ENCODE results near the gene SSR1. TPM values are rescaled to one million over a fixed set of nuclear protein-coding genes. Genes with fewer than 3 reads are reported as not detected.

Gene SSR1
- total and polyA plus RNA-seq, 9 of the 15 experiments (the other 6 are each of a cell fraction or from before 2014, with no cell fraction given), result 87.7 to 220 (median 144) TPM

- no peak for TF ChIP-seq ZNF57 (CRISPR knock-in tag; IDR thresholded peaks at IDR 0.05)
- TF ChIP-seq HOXB6 (CRISPR knock-in tag; IDR thresholded peaks at IDR 0.05; ENCODE audit: borderline replicate concordance), result no peak
- TF ChIP-seq STAT5A (IDR thresholded peaks at IDR 0.05; ENCODE audit: borderline replicate concordance, low read length), result no peak
- no peak for TF ChIP-seq E2F5 (CRISPR knock-in tag; IDR thresholded peaks at IDR 0.05)
- TF ChIP-seq GTF2A2 (tag; IDR thresholded peaks at IDR 0.05), result no peak
- no peak for TF ChIP-seq BCLAF1 (IDR thresholded peaks at IDR 0.05; ENCODE audit: borderline replicate concordance in 1 of 2, control insufficient read depth in 1 of 2, low read depth in 2 of 2, low read length in 1 of 2)
- peak; percentile 81 to 85 for TF ChIP-seq NRF1 (conservative IDR thresholded peaks at IDR 0.05 in 1 of 2, IDR thresholded peaks at IDR 0.05 in 1 of 2)
- TF ChIP-seq RBBP5 (IDR thresholded peaks at IDR 0.05; ENCODE audit: borderline replicate concordance, insufficient read depth, low read length, poor library complexity, severe bottlenecking), result no peak
- TF ChIP-seq BMI1 (IDR thresholded peaks at IDR 0.05; ENCODE audit: low read length), result no peak
- no peak for TF ChIP-seq TSC22D4 (tag; IDR thresholded peaks at IDR 0.05)
- no peak for TF ChIP-seq CBFA2T2 (conservative IDR thresholded peaks at IDR 0.05)
- no peak for TF ChIP-seq TCFL5 (CRISPR knock-in tag; conservative IDR thresholded peaks at IDR 0.05)
- peak; percentile 71 for TF ChIP-seq KDM5B (IDR thresholded peaks at IDR 0.05; ENCODE audit: insufficient replicate concordance, low read depth, low read length)
- no peak for TF ChIP-seq ZBTB11 (CRISPR knock-in tag; IDR thresholded peaks at IDR 0.05)
- no peak for TF ChIP-seq SMARCE1 (IDR thresholded peaks at IDR 0.05)
- TF ChIP-seq RFX5 (IDR thresholded peaks at IDR 0.05; ENCODE audit: low read depth, low read length), result no peak
- no peak for TF ChIP-seq THAP12 (CRISPR knock-in tag; IDR thresholded peaks at IDR 0.05)
Measured at GRCh38 chr6:7261032-7261841, 51.8 kb downstream of the SSR1 start (continued).
